ENCODE data around the gene ADCY10. TPM values are rescaled to one million over a fixed set of nuclear protein-coding genes. Genes with fewer than 3 reads are reported as not detected.

The ADCY10 gene
- total RNA-seq, 1 donor from 2014 or later, result 0.26 TPM

- H3K4me3 ChIP-seq (ENCODE audit: low read depth, low read length), result no peak overlapping the region
- no peak for FAIRE-seq
- DNase-seq (ENCODE audit: low read depth), result no peak
- no peaks in the 10 kb centered on the region for H3K27me3 ChIP-seq (ENCODE audit: control insufficient read depth, insufficient read depth, low read length)
- TF ChIP-seq CTCF (IDR thresholded peaks at IDR 0.05; ENCODE audit: insufficient read depth, low read length, severe bottlenecking), result no peak
- no peaks in the 10 kb centered on the region for H3K36me3 ChIP-seq (ENCODE audit: control insufficient read depth, insufficient read depth, low read length)
Measured at GRCh38 chr1:167905182-167905581, 8.8 kb downstream of the ADCY10 start.

GRCh38 chr1:167904652-167905130 is 9.2 kb downstream of the ADCY10 start:
- peak; percentile 73 for DNase-seq (ENCODE audit: low read depth)
- FAIRE-seq, result no peak
- Histone ChIP-seq H3K27me3 (ENCODE audit: control insufficient read depth, insufficient read depth, low read length) (no peaks in the 10 kb centered on the region), H3K4me3 (ENCODE audit: low read depth, low read length) (no peak overlapping the region), H3K36me3 (ENCODE audit: control insufficient read depth, insufficient read depth, low read length) (no peaks in the 10 kb centered on the region)
- TF ChIP-seq CTCF (IDR thresholded peaks at IDR 0.05; ENCODE audit: insufficient read depth, low read length, severe bottlenecking), result no peak

- Histone ChIP-seq H3K4me3 (ENCODE audit: low read depth, low read length) (no peak overlapping the region), H3K27me3 (ENCODE audit: control insufficient read depth, insufficient read depth, low read length) (no peaks in the 10 kb centered on the region), H3K36me3 (ENCODE audit: control insufficient read depth, insufficient read depth, low read length) (no peaks in the 10 kb centered on the region)
- TF ChIP-seq CTCF (IDR thresholded peaks at IDR 0.05; ENCODE audit: insufficient read depth, low read length, severe bottlenecking), result no peak
- DNase-seq (ENCODE audit: low read depth), result no peak
- FAIRE-seq, result no peak
Measured at GRCh38 chr1:167900907-167901306, 13.0 kb downstream of the ADCY10 start.

GRCh38 chr1:167899253-167899681 is 14.7 kb downstream of the ADCY10 start:
- DNase-seq (ENCODE audit: low read depth) (no peak), FAIRE-seq (no peak)
- Histone ChIP-seq H3K27me3 (ENCODE audit: control insufficient read depth, insufficient read depth, low read length) (no peaks in the 10 kb centered on the region), H3K4me3 (ENCODE audit: low read depth, low read length) (no peak overlapping the region), H3K36me3 (ENCODE audit: control insufficient read depth, insufficient read depth, low read length) (no peaks in the 10 kb centered on the region)
- TF ChIP-seq CTCF (IDR thresholded peaks at IDR 0.05; ENCODE audit: insufficient read depth, low read length, severe bottlenecking), result no peak

- no peaks in the 10 kb centered on the region for H3K27me3 ChIP-seq (ENCODE audit: control insufficient read depth, insufficient read depth, low read length)
- no peaks in the 10 kb centered on the region for H3K36me3 ChIP-seq (ENCODE audit: control insufficient read depth, insufficient read depth, low read length)
- no peak for TF ChIP-seq CTCF (IDR thresholded peaks at IDR 0.05; ENCODE audit: insufficient read depth, low read length, severe bottlenecking)
- no peak overlapping the region for H3K4me3 ChIP-seq (ENCODE audit: low read depth, low read length)
- FAIRE-seq (peak; percentile 50), DNase-seq (ENCODE audit: low read depth) (no peak)
Measured at GRCh38 chr1:167898578-167899222, 15.2 kb downstream of the ADCY10 start.

- DNase-seq (ENCODE audit: low read depth) (no peak), FAIRE-seq (no peak)
- no peak overlapping the region for H3K4me3 ChIP-seq (ENCODE audit: low read depth, low read length)
- no peaks in the 10 kb centered on the region for H3K27me3 ChIP-seq (ENCODE audit: control insufficient read depth, insufficient read depth, low read length)
- H3K36me3 ChIP-seq (ENCODE audit: control insufficient read depth, insufficient read depth, low read length), result no peaks in the 10 kb centered on the region
- TF ChIP-seq CTCF (IDR thresholded peaks at IDR 0.05; ENCODE audit: insufficient read depth, low read length, severe bottlenecking), result no peak
Measured at GRCh38 chr1:167893798-167894197, 20.1 kb downstream of the ADCY10 start.

Measured in bronchial epithelial cell (primary cell).